ENCODE data around the gene ATPAF1.
A peak's percentile ranks its signal among the peaks of the same experiment; 100 is the strongest.

The ATPAF1 gene

GRCh38 chr1:46607345-46608130 lies 60.6 kb downstream of the ATPAF1 start:
- no peak for DNase-seq (ENCODE audit: extremely low spot score)
- ChIA-PET CTCF (no interaction called here), POLR2A (interaction anchor here (6.9 kb wide), 1 partner anchor 9 kb away, joined by 101 read pairs; the partner anchor contains the start of gene MOB3C)
- no peak for TF ChIP-seq FOXA1 (IDR thresholded peaks at IDR 0.05)
- TF ChIP-seq SP1 (IDR thresholded peaks at IDR 0.05), result no peak
- no peak for TF ChIP-seq L3MBTL2 (conservative IDR thresholded peaks at IDR 0.05)
- TF ChIP-seq HDGF (IDR thresholded peaks at IDR 0.05; ENCODE audit: borderline replicate concordance), result no peak
- TF ChIP-seq BHLHE40 (IDR thresholded peaks at IDR 0.05; ENCODE audit: borderline replicate concordance), result no peak
- no peak for TF ChIP-seq SUZ12 (IDR thresholded peaks at IDR 0.05)
- no peak for TF ChIP-seq PKNOX1 (IDR thresholded peaks at IDR 0.05)
- TF ChIP-seq TARDBP (IDR thresholded peaks at IDR 0.05), result no peak
- no peak for TF ChIP-seq ZNF384 (IDR thresholded peaks at IDR 0.05)
- TF ChIP-seq ELF4 (IDR thresholded peaks at IDR 0.05), result no peak
- no peak for TF ChIP-seq ARNT (IDR thresholded peaks at IDR 0.05)
- no peak for TF ChIP-seq FOXM1 (IDR thresholded peaks at IDR 0.05; ENCODE audit: borderline replicate concordance)
- TF ChIP-seq FOXK2 (IDR thresholded peaks at IDR 0.05), result no peak
- TF ChIP-seq LEF1 (IDR thresholded peaks at IDR 0.05; ENCODE audit: borderline replicate concordance), result no peak
- TF ChIP-seq CTBP1 (IDR thresholded peaks at IDR 0.05; ENCODE audit: borderline replicate concordance), result no peak
- TF ChIP-seq NFRKB (IDR thresholded peaks at IDR 0.05), result no peak

GRCh38 chr1:46606255-46606965 lies 61.8 kb downstream of the ATPAF1 start:
- DNase-seq (ENCODE audit: extremely low spot score), result no peak
- ChIA-PET CTCF (interaction anchor here (0.5 kb wide), 1 partner anchor 70 kb away, joined by 3 read pairs; no protein-coding TSS in a partner anchor), POLR2A (interaction anchor here (1.5 to 6.9 kb wide), 3 partner anchors 11 to 18 kb away, joined by 3 to 101 read pairs (median 8); partner anchors contain the start of gene MOB3C)
- TF ChIP-seq SUZ12 (IDR thresholded peaks at IDR 0.05), result no peak
- no peak for TF ChIP-seq PKNOX1 (IDR thresholded peaks at IDR 0.05)
- no peak for TF ChIP-seq NFRKB (IDR thresholded peaks at IDR 0.05)
- TF ChIP-seq ELF4 (IDR thresholded peaks at IDR 0.05), result no peak
- no peak for TF ChIP-seq FOXM1 (IDR thresholded peaks at IDR 0.05; ENCODE audit: borderline replicate concordance)
- no peak for TF ChIP-seq SP1 (IDR thresholded peaks at IDR 0.05)

GRCh38 chr1:46605232-46605631 lies 62.9 kb downstream of the ATPAF1 start:
- POLR2A ChIA-PET, result interaction anchor here (1.1 to 6.9 kb wide), 7 partner anchors 11 to 30 kb away, joined by 3 to 101 read pairs (median 9); partner anchors contain the start of gene MOB3C
- no peak for TF ChIP-seq FOXM1 (IDR thresholded peaks at IDR 0.05; ENCODE audit: borderline replicate concordance)
- no peak for TF ChIP-seq ELF4 (IDR thresholded peaks at IDR 0.05)
- TF ChIP-seq ZNF384 (IDR thresholded peaks at IDR 0.05), result no peak
- TF ChIP-seq SUZ12 (IDR thresholded peaks at IDR 0.05), result no peak
- TF ChIP-seq NFRKB (IDR thresholded peaks at IDR 0.05), result no peak
- TF ChIP-seq LEF1 (IDR thresholded peaks at IDR 0.05; ENCODE audit: borderline replicate concordance), result no peak
- TF ChIP-seq PKNOX1 (IDR thresholded peaks at IDR 0.05), result no peak
- TF ChIP-seq BHLHE40 (IDR thresholded peaks at IDR 0.05; ENCODE audit: borderline replicate concordance), result no peak
- TF ChIP-seq ARNT (IDR thresholded peaks at IDR 0.05), result no peak
- no peak for TF ChIP-seq TARDBP (IDR thresholded peaks at IDR 0.05)
- TF ChIP-seq FOXK2 (IDR thresholded peaks at IDR 0.05), result no peak
- no peak for TF ChIP-seq CTBP1 (IDR thresholded peaks at IDR 0.05; ENCODE audit: borderline replicate concordance)
- TF ChIP-seq FOXA1 (IDR thresholded peaks at IDR 0.05), result no peak
- no peak for TF ChIP-seq SP1 (IDR thresholded peaks at IDR 0.05)
- CTCF ChIA-PET, result interaction anchor here (0.8 to 1.4 kb wide), 2 partner anchors 9 to 47 kb away, joined by 3 read pairs; no protein-coding TSS in a partner anchor
- DNase-seq (ENCODE audit: extremely low spot score), result no peak

- POLR2A ChIA-PET, result interaction anchor here (0.6 to 6.9 kb wide), 19 partner anchors 9 to 182 kb away, joined by 3 to 101 read pairs (median 3); partner anchors contain the start of gene MOB3C
- no peak for TF ChIP-seq L3MBTL2 (conservative IDR thresholded peaks at IDR 0.05)
- peak; percentile 61; the same call in 1 of the 2 replicates for TF ChIP-seq ELF4 (IDR thresholded peaks at IDR 0.05)
- CTCF ChIA-PET, result interaction anchor here (0.5 to 1.6 kb wide), 6 partner anchors 9 to 56 kb away, joined by 3 to 8 read pairs (median 3); no protein-coding TSS in a partner anchor
- DNase-seq (ENCODE audit: extremely low spot score), result peak; percentile 100
Observed at GRCh38 chr1:46603858-46604549, 64.2 kb downstream of the ATPAF1 start, which contains the start of gene MKNK1. MKNK1 (minus strand) TSS chr1:46604268; CDS start chr1:46583327, 20,941 bp downstream.

GRCh38 chr1:46603481-46603857 lies 64.7 kb downstream of the ATPAF1 start:
- no peak for DNase-seq (ENCODE audit: extremely low spot score)
- TF ChIP-seq BHLHE40 (IDR thresholded peaks at IDR 0.05; ENCODE audit: borderline replicate concordance), result no peak
- ChIA-PET CTCF (interaction anchor here (1.0 to 1.6 kb wide), 2 partner anchors 9 to 18 kb away, joined by 3 to 8 read pairs; no protein-coding TSS in a partner anchor), POLR2A (interaction anchor here (0.9 to 6.9 kb wide), 7 partner anchors 9 to 71 kb away, joined by 3 to 101 read pairs (median 10); partner anchors contain the start of gene MOB3C)

Measured in HEK293T (cell line).